SK-N-SH treated with all-trans-retinoic acid at 6 μM for 48 hours (cell line): ENCODE measurements around the gene ACO2.

Experiments
- ARNTL ChIP-seq: fragments of 450-650 bp; formaldehyde crosslinking; IDR thresholded peaks from 2 replicates; pipeline ENCODE4 v1.5.0; 2020; ENCODE audit warnings: low read depth, mild to moderate bottlenecking, moderate library complexity, borderline replicate concordance
- CSRNP3 ChIP-seq: fragments of 250-450 bp; sonication (Bioruptor Pico); IDR thresholded peaks from 2 replicates; pipeline ENCODE4 v1.5.1; 2021; ENCODE audit warnings: mild to moderate bottlenecking, moderate library complexity
- ISL1 ChIP-seq: fragments of 250-450 bp; sonication (Bioruptor Pico); IDR thresholded peaks from 2 replicates; pipeline ENCODE4 v2.1.2; 2022; ENCODE audit warnings: mild to moderate bottlenecking, moderate library complexity
- OSR1 ChIP-seq: fragments of 250-450 bp; sonication (Bioruptor Pico); IDR thresholded peaks from 2 replicates; pipeline ENCODE4 v1.8.0; 2022; ENCODE audit warnings: moderate library complexity, mild to moderate bottlenecking, inconsistent platforms
- PATZ1 ChIP-seq: fragments of 250-450 bp; sonication (Bioruptor Pico); IDR thresholded peaks from 2 replicates; pipeline ENCODE4 v1.8.0; 2020; ENCODE audit warnings: mild to moderate bottlenecking, moderate library complexity, borderline replicate concordance
- RARB ChIP-seq: fragments of 250-450 bp; sonication (Bioruptor Pico); IDR thresholded peaks from 2 replicates; pipeline ENCODE4 v1.8.0; 2021; ENCODE audit warnings: mild to moderate bottlenecking, moderate library complexity
- TCF4 ChIP-seq: fragments of 250-450 bp; sonication (Bioruptor Pico); IDR thresholded peaks from 2 replicates; pipeline ENCODE4 v1.8.0; 2021; ENCODE audit warnings: mild to moderate bottlenecking, moderate library complexity, borderline replicate concordance
- ZC3H10 ChIP-seq: fragments of 250-450 bp; sonication (Bioruptor Pico); IDR thresholded peaks from 2 replicates; pipeline ENCODE4 v1.5.1; 2021; ENCODE audit warnings: mild to moderate bottlenecking, moderate library complexity
- ZFP3 ChIP-seq: fragments of 250-450 bp; sonication (Bioruptor Pico); IDR thresholded peaks from 2 replicates; pipeline ENCODE4 v1.5.0; 2020; ENCODE audit warnings: mild to moderate bottlenecking, moderate library complexity
- ZFP30 ChIP-seq: fragments of 450-650 bp; formaldehyde crosslinking; IDR thresholded peaks from 2 replicates; pipeline ENCODE4 v1.5.0; 2022; ENCODE audit warnings: mild to moderate bottlenecking, moderate library complexity
- ZNF70 ChIP-seq: fragments of 450-650 bp; formaldehyde crosslinking; IDR thresholded peaks from 2 replicates; pipeline ENCODE4 v1.5.0; 2020; ENCODE audit warnings: mild to moderate bottlenecking, moderate library complexity
- ZNF8 ChIP-seq: fragments of 450-650 bp; formaldehyde crosslinking; IDR thresholded peaks from 2 replicates; pipeline ENCODE4 v1.5.0; 2020; ENCODE audit warnings: mild to moderate bottlenecking, moderate library complexity

- TF ChIP-seq PATZ1 (CRISPR knock-in tag): no peak
- TF ChIP-seq RARB (CRISPR knock-in tag): no peak
- TF ChIP-seq ZNF8 (CRISPR knock-in tag): no peak
- TF ChIP-seq ARNTL (CRISPR knock-in tag): no peak
- TF ChIP-seq ZFP3: no peak
- TF ChIP-seq TCF4: no peak
- no peak for TF ChIP-seq ISL1 (CRISPR knock-in tag)
- no peak for TF ChIP-seq OSR1 (CRISPR knock-in tag)
- TF ChIP-seq ZNF70 (CRISPR knock-in tag): no peak
- no peak for TF ChIP-seq CSRNP3 (CRISPR knock-in tag)
- no peak for TF ChIP-seq ZC3H10 (CRISPR knock-in tag)
- no peak for TF ChIP-seq ZFP30 (CRISPR knock-in tag)
Measured at GRCh38 chr22:41511521-41511968, 42.6 kb downstream of the ACO2 start.
